GM19043 (cell line): ENCODE measurements around the gene GPC5.
"Not testable (repeated sequence)": the region's sequence is repeated elsewhere in the genome, so short reads cannot be mapped to it uniquely, and the experiment has no call there.

Experiments used
- ATAC-seq: cut with Tn5 transposase; IDR thresholded peaks from one replicate; pipeline ENCODE4 v1.9.1; 2021; ENCODE audit warnings: low read depth; ENCODE audit not compliant: unreplicated experiment

Gene GPC5

DNA sequence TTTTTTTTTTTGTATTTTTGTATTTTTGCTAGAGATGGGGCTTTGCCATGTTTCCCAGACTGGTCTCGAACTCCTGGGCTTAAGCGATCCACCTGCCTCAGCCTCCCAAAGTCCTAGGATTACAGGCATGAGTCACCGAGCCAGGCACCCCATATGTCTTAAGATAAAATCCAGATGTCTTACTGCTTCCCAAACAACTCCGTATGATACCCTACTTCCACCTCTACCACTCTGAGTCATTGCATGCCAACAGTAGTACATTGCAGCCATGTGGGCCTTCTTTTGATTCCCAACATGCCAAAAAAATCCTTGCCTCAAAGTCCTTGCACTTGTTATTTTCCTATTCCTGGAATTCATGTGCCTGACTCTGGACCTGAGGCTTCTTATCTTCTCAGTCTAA is 799.2 kb downstream of the GPC5 start:
- no peak for ATAC-seq

DNA sequence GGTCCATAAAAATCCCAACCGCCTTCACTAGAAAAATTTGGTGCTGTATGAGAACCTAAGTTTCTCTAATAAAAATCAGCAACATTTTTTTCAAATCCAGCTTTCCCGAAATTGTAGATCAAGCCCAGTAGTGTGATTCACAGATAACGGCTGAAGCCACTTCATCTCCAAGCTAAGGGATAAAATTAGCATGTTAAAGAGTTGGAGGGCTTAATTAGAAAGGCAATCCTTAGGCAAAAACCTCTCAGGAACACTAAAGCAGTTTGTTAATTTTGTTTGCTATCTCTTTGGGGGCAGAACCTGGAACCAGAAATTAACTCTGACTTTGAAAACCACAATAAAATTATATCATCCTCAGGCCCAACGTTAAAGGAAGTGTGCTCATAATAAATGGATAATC is 820.2 kb downstream of the GPC5 start:
- no peak for ATAC-seq

DNA sequence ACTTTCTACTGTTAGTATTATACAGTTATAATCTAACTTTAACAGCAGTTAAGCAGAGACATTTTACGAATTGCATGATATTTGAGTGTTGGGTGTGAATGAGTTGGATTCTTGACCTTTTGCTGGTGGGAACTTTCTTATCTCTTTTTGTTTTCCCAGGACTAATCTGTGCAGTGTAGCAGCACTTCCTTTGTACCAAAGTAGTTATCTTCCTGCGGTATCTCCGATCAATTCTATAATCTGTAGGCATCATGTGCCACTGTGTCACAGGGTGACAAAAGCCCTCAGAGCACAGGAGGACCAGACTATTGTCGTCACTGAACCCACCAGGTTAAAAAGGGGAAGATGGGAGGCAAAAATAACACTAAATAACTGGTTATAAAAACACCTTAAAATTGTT is 823.5 kb downstream of the GPC5 start:
- ATAC-seq = no peak

DNA sequence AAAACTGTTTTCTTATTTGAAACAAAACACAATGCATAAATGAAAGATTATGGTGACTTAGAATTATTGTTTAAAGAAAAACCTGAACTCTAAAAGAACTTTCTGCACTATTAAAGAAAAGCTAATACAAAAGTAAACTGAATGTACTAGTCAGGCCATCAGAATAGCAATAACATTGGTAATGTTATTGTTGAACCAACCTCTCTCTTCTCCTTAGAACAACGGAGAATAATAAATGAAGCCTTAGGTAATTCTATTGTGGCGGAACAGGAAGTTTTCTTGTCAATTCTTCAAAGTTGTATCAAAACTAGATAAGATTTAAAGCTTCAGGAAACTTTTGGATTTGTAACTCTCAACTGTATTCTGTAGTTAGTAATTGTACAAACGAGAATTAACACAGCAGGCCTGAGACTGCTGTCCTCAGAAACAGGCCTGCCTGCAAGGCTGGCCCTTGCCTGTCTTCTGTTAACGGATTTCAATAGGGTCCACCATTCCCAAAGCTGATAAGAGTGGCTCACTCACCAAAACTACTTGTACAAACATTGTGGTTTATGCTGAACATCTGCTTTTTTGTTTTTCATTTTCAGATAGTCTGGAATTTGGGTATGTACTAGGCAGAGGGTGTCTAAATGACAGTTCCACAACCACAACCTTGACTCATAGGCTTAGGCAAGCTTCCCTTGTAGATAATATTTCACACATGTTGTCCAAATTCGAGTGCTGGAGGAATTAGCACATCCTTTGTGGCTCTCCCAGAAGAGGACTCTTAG is 825.8 kb downstream of the GPC5 start:
- ATAC-seq = no peak

DNA sequence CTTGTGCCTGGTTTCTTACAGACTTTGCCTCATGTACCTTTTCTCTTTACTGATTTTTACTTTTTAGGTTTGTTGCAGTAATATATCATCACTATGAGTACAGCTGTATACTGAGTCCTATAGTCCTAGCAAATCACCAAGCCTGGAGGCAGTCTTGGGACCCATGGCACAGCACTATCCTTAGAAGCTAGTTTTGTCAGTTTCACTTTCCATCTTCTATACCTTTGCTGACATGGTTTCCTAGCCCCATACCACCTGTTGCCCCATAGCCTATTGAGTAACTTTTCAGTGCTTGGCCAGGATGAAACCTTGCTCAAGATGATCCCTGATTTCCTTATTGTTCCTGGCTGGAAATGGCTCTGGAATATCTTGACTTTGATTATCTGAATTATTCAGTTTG is 826.4 kb downstream of the GPC5 start:
- no peak for ATAC-seq

DNA sequence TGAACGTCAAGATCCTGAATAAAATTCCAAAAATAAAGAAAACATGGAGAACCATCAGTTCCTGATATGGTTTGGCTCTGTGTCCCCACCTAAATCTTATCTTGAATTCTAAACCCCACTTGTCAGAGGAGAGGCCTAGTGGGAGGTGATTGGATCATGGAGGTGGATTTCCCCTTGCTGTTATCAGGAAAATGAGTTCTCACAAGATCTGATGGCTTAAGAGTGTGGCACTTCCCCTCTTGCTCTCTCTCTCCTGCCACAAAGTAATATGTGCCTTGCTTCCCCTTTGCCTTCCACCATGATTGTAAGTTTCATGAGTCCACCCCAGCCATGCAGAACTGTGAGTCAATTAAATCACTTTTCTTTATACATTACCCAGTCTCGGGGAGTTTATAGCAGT is 827.4 kb downstream of the GPC5 start:
- no peak for ATAC-seq

DNA sequence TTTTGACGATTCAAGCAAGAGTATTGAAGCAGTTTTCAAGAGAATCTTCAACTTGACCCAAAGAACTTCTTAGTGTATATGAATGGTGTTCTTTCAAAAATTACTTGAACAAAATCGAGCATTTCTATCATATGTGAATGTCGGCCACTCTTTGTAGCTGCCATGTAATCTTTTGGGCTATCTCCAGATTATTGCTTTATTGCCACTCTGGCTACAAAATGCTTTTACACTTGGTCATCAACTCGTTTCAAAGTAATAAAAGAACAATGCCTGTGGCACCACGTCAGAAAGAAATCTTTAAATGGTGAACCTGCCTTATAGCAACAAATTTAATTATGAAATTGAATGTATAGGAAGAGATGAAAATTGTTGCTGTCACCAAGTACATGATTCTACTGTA is 834.5 kb downstream of the GPC5 start:
- no peak for ATAC-seq

DNA sequence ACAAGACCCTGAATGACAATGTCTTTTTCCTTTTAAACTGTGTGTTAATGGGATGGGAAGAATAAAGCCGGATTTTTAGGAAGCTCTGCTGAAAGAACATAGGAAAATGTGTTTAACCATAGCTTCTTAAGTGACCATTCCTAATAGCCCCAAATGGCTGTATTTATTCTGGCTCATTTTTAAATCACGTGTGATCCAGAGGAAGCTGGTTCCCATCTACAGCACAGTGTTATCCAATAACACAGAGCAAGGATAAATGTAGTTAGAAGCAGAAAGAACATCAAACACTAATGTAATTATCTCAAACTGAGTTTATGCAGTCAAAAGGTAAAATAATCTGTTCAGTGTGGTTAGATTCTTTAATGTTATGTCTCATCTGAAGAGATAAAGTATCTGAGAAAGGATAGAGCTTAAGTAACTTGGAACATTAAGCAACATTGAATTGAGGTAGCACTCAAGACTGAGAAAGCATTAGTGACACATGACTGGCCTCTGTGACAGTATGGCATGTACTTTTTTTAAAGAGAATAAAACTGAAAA is 853.3 kb downstream of the GPC5 start:
- no peak for ATAC-seq

DNA sequence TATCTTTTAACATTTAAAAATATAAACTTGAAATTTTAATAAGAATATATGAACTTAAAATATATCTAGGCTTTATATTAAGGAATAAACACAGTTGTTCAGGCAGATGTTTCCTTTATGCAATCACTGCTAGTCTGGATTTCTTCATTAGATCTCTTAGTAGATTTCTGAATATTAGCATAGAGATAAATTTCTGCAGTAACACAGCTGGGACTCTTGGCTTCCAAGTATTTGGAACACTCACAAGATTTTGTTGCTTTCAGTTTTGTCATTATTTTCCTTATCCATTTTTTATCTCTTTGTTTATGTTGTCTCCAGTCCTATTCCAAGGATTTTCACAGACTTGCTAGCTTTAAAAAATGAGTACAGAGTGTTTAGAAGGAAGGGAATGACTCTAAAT is 857.1 kb downstream of the GPC5 start:
- no peak for ATAC-seq

DNA sequence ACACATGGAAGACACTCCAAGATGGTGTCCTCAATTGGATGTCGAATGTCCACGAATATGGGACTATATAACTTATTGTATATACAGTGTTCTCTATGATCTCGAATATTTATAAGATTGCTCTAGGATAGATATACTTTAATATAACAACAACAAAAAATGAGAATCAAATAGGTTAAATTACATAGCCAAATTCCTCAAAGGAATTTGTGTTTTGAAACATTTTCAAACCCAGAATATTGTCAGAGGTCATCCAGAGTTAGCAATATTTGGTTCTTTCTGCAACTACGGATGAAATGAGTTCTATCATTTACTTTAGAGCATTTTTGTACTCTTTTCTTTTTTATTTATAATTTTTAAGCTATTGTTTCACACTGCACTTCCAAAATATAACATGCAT is 857.8 kb downstream of the GPC5 start:
- no peak for ATAC-seq

DNA sequence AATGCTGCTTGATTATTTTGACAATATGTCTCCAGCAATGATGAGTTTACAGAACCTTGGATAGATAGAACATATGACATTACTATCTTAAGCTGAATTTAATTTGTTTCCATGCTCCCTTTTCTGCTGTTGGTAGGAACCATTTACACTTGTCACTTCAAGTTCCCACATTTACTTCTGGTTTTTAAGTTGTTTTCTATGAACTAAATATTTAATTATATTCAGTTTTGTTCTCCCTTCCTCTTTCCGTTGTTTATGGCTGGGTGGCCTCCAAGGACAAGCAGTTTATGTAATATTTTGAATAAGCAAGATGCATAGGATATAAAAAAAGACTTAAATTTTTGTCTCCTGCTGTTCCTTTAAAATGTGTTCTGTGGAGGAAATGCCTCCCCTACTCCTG is 860.6 kb downstream of the GPC5 start:
- ATAC-seq = no peak

DNA sequence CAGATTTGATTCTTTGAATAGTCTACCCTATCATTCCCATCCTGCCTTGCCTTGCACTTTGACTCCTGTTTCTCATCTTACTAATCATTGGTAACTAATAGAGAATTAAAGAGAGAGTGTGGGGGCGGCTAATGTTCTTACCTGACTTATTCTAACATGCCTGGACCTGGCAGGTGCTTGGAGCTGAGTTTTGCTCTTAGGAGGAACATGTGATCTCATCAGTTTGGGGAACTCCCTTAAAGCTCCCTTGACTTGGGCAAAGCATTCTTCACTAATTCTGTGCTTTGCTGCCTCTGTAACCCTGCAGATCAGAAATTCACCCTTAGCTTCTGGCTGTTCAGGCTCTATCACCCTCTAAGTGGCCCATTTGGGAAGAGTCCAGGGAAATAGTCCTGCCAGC is 861.1 kb downstream of the GPC5 start:
- ATAC-seq = no peak

DNA sequence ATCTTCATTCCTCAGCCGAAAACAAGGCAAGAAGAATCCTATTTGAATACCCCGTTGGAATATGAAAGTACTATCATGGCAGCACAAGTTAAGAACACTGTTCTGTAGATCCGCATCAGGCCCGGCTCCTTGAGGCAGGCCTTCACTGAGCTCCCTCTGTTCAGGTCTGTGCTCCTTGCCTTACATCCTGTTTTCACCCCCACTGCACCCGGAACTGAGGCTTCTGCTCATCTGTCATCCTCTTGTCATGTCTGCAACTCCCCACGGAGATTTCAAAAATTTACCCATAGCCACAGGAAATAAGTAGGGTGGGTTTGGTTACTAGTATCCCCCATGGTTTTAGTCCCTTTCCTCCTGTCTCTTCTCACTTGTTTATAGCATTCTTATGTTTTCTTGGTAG is 861.9 kb downstream of the GPC5 start:
- no peak for ATAC-seq

DNA sequence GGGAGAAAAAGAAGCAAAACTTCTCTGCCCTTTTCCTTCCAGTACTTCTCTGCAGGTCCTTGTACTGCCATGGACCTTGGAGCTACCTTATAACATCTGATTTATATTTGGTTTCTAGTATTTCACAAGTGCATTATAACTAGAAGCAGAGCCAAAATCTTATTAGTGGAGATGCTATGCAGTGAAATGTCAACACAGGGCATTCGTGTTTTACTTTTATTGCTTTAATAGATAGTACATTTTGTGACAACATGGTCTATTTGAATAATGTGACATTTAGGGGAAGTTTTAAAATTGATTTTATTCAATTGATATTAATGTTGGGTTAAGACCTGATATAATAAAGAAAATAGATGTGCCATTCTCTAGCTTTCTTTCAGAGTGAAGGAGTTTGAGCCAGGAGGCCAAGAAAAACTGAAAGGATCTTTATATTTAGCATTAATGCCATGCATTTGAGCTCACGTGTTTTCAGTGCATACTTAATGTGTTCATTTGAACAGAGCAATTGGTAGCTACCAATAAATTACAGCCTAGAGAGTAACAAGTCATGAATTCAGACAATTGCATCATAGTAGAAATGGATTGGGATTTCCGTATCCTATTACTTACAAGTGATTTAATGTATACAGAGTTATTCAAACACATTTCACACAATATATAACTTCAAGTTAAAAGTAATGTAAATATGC is 863.8 kb downstream of the GPC5 start:
- no peak for ATAC-seq

DNA sequence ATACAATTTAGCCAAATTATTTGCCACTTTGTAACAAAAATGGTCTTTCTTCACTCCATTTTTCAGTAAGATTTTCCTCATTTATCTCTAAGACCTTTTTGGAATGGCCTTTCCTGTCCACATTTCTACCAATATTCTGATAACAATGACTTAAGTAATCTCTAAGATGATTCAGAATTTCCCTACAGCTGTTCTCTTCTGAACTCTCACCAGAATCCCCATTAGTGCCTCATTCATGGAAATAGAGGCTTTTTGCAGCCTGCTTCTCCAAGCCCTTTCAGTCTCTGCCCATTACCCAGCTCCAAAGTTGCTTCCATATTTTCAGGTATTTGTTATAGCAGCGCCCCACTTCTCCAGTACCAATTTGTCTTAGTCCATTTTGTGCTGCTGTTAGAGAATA is 867.0 kb downstream of the GPC5 start:
- no peak for ATAC-seq

DNA sequence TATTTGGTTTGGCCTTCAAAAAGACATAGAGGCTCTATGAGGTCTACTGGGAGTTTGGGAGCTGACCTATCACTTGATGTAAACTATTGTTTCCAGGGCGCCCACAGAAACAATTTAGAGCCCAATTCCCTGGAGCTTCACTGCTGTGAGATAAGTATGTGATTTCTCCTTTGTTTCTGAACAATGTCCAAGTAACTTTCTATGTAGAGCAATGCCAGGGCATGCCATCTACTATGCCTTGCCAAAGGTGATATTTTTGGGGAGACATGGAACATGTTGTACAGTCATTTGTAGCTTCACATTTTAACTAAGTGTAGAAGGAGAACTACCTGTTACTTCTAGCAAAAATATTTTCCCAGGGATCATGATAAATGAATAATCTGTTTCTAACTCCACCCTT is 872.6 kb downstream of the GPC5 start:
- no peak for ATAC-seq

DNA sequence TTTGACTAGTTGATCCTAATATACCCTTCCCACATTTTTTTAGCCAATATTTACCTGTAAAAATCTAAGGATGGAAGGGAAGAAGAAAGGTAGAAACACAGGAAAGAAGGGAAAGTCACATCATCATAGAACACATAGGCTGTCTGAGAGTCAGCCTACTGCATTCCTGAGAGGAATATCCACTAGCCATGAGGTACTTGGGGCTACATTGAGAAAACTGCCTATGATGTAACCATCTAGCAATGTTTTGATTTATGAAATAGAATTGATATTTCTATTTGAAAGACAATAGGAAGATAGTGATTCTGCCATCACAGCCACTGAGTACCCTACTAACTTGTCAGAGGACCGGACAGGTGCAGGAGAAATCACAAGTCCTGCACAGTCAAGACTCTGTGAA is 873.8 kb downstream of the GPC5 start:
- ATAC-seq = no peak

DNA sequence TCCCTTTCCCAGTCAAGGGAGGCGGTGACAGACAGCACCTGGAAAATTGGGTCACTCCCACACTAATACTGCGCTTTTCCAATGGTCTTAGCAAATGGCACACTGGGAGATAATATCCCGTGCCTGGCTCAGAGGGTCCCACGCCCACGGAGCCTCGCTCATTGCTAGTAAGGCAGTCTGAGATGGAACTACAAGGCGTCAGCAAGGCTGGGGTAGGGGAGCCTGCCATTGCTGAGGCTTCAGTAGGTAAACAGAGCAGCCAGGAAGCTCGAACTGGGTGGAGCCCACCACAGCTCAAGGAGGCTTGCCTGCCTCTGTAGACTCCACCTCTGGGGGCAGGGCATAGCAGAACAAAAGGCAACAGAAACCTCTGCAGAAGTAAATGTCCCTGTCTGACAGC is 882.6 kb downstream of the GPC5 start:
- not testable (repeated sequence) for ATAC-seq

DNA sequence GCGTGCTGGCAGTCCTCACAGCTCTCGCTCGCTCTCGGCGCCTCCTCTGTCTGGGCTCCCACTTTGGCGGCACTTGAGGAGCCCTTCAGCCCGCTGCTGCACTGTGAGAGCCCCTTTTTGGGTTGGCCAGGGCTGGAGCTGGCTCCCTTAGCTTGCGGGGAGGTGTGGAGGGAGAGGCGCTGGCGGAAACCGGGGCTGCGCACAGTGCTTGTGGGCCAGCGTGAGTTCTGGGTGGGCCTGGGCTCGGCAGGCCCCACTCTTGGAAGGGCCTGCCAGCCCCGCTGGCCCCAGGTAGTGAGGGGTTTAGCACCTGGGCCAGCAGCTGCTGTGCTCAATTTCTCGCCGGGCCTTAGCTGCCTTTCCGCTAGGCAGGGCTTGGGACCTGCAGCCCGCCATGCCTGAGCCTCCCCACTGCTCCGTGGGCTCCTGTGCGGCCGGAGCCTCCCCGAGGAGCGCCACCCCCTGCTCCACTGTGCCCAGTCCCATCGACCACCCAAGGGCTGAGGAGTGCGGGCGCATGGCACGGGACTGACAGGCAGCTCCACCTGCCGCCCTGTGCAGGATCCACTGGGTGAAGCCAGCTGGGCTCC is 892.4 kb downstream of the GPC5 start:
- ATAC-seq = not testable (repeated sequence)

DNA sequence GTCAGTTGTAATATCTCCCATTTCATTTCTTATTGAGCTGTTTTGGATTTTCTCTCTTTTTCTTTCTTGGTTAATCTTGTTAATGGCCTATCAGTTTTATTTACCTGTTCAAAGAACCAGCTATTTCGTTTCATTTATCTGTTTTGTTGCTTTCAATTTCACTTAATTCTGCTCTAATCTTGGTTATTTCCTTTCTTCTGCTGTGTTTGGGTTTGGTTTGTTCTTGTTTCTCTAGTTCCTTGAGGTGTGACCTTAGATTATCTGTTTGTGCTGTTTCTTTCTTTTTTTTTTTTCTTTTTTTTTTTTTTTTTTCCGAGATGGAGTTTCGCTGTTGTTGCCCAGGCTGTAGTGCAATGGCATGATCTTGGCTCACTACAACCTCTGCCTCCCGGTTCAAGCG is 896.1 kb downstream of the GPC5 start:
- not testable (repeated sequence) for ATAC-seq

DNA sequence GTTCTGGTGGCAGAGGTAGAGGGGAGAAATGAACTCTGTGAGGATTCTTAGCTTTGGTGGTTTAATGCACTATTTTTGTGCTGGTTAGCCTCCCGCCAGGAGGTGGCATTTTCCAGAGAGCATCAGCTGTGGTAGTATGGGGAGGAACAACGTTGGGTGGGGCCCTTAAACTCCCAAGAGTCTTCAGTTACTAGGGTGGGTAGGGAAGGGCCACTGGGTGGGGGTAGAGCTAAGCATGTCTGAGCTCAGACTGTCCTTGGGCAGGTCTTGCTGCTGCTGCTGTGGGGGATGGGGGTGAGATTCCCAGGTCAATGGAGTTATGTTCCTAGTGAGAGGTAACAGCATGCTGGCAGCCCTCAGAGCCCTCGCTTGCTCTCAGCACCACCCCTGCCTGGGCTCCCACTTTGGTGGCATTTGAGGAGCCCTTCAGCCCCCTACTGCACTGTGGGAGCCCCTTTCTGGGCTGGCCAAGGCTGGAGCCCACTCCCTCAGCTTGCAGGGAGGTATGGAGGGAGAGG is 897.8 kb downstream of the GPC5 start:
- not testable (repeated sequence) for ATAC-seq
